Fibroblast of the conjunctiva (primary cell): Measurements from ENCODE around the gene CLASP2.
"Not testable (repeated sequence)": the region's sequence is repeated elsewhere in the genome, so short reads cannot be mapped to it uniquely, and the experiment has no call there.

ENCODE experiments used
- DNase-seq: peaks from one replicate; pipeline ENCODE4 v3.0.0-alpha.2; 2010; ENCODE audit warnings: low read depth

CLASP2 gene

GRCh38 chr3:33687406-33688010, 30.5 kb downstream of the CLASP2 start:
- no peak for DNase-seq

DNA sequence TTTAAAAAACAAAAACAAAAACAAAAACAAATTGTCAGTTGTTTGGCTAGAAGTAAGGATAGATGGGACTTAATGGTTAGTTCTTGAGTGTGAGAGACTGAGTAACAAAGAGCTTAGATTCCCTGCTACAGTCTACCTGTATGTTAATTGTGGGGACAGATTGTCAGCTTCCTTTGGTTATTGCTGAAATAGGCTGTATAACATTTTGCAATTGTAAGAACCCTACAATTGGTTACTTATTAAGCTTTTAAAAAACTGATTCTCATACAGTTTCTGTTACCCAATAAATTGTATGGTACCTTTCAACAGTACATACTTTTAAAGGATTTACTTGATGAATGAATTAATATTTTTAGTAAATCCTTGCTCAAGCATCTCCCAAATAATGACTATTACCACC, 35.3 kb downstream of the CLASP2 start:
- no peak for DNase-seq

GRCh38 chr3:33681667-33682066, 36.4 kb downstream of the CLASP2 start:
- no peak for DNase-seq

GRCh38 chr3:33678073-33678472, 40.0 kb downstream of the CLASP2 start:
- DNase-seq, result no peak

- DNase-seq, result not testable (repeated sequence)
Measured at GRCh38 chr3:33673436-33673835, 44.6 kb downstream of the CLASP2 start.

DNA sequence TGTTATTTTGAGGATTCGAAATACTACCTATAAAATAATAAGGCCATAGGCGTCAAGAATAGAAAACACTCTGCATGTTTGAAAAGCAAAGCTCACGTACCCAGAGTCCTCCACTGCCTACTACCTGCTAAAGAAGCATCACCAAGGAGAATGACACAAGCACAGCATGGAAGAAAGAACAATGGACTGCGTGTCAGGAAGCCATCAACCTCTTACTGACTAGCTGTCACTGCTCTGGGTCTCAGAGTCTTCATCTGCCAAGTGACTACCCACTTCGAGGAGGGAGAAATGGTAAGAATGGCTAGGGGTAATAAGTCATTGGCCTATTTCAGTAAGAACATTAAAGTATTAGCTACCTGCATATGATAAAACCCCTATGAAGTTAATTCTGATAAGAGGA, 49.4 kb downstream of the CLASP2 start:
- DNase-seq, result no peak

DNA sequence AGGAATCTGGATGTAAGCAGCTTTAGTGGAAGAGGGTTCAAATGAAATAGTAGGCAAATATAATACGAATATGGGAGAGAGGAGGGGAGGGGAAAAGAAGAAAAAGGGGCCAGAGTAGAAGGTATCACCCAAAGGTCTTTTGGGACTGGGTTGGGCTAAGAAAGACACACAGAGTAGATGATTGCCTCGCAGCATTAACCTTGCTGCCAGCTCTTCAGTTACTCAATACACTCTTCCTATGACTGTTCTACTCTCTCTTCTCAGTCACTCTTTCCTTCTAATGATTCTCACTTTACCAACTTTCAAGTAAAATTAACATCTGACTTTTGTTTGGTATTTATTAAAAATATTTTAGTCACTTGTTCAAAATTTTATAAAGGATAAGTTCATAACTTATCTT, 52.8 kb downstream of the CLASP2 start:
- DNase-seq, result no peak

DNA sequence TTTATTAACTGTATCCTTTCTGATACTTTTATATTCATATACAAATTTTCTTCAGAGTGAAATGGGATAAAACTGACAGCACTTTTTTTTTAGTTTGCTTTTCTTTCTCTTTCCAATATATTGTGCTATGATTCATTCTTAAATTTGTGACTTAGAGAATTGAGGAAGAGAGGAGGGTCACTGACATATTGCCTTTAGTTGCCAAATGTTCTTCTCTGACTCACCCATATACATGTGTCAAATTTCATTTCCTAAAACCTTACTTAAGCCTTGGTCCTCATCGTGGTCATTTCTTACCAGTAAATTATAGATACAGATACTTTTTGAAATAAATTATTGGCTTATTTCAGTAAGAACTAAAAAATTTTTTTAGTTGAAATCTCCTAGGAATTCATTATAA, 53.9 kb downstream of the CLASP2 start:
- DNase-seq, result peak; percentile 82

GRCh38 chr3:33663042-33663441, 55.0 kb downstream of the CLASP2 start:
- no peak for DNase-seq

DNA sequence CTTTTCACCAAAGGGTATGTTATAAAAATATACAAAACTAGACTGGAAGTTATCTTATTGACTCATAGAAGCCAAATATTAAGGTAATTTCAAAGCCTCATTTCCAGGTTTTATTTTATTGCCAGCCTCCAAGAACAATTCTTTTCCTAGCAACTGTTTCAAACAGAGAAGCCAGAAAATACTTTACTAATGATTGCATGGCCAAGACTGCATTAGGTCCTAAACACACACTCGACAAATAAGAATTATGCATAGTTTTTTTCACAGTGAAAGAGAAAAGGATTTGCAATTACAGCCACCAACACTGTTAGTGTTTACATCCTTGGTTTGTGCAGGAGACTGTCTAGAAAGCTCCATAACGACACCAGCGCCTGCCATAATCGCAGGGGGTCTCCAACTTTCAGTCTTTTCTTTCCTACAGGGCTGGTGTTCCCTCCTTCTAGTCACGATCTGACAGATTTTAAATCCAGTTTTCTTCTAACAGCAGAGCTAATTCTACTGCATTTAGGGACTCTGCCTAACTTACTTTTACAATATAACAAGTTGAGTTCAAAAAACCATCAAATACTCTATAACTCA, 58.1 kb downstream of the CLASP2 start:
- no peak for DNase-seq

GRCh38 chr3:33658991-33659848, 58.8 kb downstream of the CLASP2 start:
- DNase-seq, result peak; percentile 47

GRCh38 chr3:33658621-33658990, 59.4 kb downstream of the CLASP2 start:
- DNase-seq, result no peak

DNA sequence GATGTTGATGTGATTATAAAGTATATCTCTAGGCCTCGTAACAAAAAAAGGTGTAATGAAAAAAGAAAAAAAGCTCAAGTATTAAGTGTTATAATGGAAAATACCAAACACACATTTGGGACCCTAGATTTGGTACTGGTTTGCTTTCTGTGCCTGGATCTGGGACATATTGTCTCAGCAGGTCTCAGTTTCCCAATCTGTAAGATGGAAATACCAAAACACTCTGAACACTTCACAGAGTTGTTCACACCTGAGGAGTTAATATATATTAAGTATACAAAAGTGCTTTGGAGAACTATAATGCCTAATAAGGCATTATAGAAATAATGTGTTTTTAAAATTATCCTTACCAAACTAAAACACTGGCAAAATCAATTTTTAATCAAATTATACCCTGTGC, 60.0 kb downstream of the CLASP2 start:
- no peak for DNase-seq

- no peak for DNase-seq
Measured at GRCh38 chr3:33652736-33653135, 65.3 kb downstream of the CLASP2 start.

DNA sequence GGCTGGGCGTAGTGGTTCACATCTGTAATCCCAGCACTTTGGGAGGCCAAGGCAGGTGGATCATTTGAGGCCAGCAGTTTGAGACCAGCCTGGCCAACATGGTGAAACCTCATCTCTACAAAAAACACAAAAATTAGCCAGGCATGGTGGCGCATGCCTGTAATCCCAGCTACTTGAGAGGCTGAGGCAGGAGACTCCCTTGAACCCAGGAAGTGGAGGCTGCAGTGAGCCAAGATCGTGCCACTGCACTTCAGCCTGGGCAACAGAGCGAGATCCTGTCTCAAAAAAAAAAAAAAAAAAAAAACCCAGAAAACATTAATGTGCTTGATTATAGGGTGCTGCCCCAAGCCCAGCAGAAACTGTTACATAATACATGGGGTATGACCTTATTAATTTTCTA, 67.0 kb downstream of the CLASP2 start:
- DNase-seq, result not testable (repeated sequence)

GRCh38 chr3:33650495-33650894, 67.6 kb downstream of the CLASP2 start:
- no peak for DNase-seq

- no peak for DNase-seq
Measured at GRCh38 chr3:33648793-33649192, 69.3 kb downstream of the CLASP2 start.

DNA sequence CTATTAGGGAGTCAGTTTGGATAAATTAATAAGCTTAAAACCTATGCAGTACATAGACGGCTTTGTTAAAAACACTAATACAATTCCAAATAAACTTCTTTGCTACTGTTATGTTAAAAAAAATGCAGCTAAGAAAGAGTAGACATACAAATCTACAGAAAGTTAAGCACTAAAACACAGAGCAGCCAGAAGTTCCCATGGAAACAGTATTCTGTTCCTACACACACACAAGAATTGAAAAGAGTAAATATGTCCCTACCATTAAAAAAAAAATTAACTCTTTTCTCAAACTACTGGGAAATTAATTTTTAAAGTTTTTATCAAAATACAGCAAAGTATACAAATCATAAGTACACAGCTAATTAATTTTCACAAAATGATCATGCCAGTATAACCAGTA, 71.6 kb downstream of the CLASP2 start:
- DNase-seq, result no peak

DNA sequence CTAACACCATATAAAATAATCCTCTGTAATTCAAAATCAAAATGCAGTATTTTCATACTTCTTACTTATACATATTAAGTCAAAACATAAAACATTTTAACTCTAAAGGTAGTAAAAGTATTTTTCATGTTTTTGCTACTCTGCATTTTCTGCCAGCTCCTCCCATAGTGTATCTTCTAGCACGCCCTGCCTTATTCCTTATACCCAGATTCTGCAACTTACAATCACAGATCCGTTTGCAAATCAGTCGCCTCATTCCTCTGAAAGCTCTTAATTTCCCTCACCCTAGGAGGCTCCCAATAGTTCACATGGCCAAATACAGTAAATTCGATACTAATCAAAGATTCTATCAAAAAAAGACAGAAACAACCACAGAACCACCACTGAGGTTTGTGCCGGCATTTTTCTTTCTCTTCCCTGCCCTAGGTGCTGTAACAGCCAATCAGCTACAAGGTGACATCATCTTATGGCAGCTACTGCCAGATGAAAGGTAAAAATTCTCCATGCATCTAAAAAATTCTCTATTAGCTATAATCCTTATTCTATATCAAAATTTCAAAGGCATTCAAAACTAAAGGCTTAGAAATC, 72.9 kb downstream of the CLASP2 start:
- peak; percentile 17 for DNase-seq

GRCh38 chr3:33644582-33644981, 73.5 kb downstream of the CLASP2 start:
- DNase-seq, result no peak

GRCh38 chr3:33642806-33643205, 75.2 kb downstream of the CLASP2 start:
- no peak for DNase-seq

- DNase-seq, result no peak
Measured at GRCh38 chr3:33639889-33640288, 78.2 kb downstream of the CLASP2 start.

DNA sequence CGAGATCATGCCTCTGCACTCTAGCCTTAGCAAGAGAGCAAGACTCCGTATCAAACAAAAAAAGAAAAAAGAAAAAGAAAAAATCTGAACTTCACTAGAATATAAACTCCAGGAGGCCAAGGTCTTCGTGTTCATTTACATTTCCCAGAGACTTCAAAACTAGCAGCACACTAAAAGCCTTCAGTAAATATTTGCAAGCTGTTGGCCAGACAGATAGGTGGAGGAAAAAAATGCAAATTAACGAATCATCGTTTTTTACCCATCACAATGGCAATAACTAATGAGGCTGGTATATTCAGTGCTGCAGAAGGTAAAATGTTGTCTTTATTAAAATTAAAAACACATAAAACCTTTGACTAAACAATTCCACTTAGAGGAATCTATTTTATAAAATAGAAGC, 80.6 kb downstream of the CLASP2 start:
- DNase-seq, result no peak
